NCI-H1436 (cell line): Measurements from ENCODE around the gene PRRC2B.
A peak's percentile ranks its signal among the peaks of the same experiment; 100 is the strongest.
"Not testable (repeated sequence)": the region's sequence is repeated elsewhere in the genome, so short reads cannot be mapped to it uniquely, and the experiment has no call there.

Source experiments
- DNase-seq: peaks from one replicate; lab custom pipeline; 2025; lab: John Stamatoyannopoulos, UW

Gene PRRC2B

DNA sequence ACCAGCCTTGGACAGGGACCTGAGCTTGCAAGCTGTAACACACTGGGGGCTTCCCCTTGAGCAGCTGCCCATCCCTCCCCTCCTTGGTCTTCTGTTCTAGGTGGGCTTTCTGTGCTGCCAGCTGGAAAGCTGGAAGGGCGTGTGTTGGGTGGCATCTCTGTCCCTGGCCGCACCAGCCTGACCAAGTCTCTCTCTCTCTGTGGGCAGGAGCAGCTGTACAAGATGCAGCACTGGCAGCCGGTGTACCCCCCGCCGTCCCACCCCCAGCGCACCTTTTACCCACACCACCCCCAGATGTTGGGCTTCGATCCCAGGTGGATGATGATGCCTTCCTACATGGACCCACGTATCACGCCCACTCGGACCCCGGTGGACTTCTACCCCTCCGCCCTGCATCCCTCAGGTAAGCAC lies 76.7 kb downstream of the PRRC2B start:
- no peak for DNase-seq

DNA sequence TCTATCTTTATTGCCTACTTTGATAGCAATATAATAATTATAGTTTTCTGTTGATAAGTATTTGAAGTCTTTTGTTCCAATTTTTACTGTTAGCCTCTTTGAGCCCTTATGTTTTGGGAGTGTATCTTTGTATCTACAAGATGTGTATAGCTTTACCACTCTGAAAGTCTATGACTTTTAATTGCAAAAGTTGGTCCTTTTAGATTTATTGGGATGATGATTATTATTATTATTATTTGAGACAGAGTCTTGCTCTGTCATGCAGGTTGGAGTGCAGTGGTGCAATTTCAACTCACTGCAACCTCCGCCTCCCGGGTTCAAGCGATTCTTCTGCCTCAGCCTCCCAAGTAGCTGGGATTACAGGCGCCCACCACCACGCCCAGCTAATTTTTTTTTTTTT lies 78.2 kb downstream of the PRRC2B start:
- DNase-seq, result not testable (repeated sequence)

DNA sequence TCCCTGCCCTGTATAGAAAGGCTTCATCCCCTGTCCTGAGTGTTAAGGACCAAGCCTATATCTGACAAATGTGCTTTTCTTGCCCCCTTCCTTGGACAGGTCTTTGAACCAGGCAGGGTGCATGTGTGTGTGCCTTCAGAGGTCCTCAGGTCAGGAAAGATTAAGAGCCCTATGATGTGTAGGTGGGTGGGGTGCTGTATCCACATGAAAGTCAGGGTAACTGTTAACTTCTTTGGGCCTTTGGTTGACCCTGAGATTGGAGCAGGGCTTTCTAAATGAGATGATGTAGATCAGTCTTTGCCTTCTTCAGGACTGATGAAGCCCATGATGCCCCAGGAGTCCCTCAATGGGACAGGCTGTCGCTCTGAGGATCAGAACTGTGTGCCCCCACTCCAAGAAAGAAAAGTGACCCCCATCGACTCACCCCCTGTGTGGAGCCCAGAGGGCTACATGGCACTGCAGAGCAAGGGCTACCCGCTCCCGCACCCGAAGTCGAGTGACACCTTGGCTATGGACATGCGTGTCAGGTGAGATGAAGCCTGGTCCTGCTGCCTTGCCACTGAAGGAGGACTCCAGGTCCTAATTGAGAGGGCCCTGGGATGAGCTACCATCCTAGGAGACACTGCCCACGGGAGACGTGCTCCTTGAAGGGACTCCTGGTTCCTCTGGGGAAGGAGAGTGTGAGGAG lies 79.5 kb downstream of the PRRC2B start:
- DNase-seq, result no peak

DNA sequence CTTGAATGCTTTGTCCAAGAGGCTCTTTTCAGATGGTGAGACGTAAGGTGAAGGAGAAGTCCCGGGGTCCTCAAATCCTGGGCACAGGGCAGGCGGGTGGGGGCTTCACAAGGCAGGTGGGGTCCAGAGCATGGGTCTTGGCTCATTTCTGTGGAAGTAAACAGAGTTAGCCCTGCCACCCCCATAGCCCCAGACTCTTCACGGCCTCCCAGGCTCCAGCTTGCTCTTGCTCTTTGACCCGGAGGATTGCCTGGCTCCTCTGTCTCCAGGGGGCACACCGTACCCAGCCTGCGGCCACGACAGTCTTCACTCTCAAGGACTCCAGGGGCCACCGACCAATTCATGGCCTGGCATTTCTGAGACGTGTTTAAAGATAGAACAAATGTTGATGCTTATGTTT lies 80.0 kb downstream of the PRRC2B start:
- DNase-seq, result no peak

DNA sequence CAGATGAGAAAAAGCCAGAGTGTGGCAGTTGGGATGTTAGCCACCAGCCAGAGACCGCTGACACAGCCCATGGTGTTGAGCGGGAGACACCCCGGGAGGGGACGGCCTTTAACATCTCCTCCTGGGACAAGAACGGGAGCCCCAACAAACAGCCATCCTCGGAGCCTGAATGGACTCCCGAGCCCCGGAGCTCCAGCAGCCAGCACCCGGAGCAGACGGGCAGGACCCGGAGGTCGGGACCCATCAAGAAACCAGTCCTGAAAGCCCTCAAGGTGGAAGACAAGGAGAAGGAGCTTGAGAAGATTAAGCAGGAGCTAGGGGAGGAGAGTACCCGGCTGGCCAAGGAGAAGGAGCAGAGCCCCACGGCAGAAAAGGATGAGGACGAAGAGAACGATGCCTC lies 80.8 kb downstream of the PRRC2B start:
- DNase-seq, result no peak

DNA sequence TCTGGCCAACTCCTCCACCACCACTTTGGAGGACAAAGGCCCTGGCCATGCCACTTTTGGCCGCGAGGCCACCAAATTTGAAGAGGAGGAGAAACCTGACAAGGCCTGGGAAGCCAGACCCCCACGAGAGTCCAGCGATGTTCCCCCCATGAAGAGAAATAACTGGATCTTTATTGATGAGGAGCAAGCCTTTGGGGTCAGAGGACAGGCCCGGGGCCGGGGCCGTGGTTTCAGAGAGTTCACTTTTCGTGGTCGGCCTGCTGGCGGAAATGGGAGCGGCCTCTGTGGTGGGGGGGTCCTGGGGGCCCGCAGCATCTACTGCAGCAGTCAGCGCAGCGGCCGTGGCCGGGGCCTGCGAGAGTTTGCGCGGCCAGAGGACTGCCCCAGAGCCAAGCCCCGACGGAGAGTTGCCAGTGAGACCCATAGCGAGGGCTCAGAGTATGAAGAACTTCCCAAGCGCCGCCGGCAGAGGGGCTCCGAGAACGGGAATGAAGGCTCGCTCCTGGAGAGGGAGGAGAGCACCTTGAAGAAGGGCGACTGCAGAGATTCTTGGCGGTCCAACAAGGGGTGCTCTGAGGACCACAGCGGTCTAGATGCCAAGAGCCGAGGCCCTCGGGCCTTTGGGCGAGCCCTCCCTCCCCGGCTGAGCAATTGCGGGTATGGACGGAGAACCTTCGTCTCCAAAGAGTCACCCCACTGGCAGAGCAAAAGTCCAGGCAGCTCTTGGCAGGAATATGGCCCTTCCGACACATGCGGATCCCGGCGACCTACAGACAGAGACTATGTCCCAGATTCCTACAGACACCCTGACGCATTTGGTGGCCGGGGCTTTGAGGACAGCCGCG lies 81.4 kb downstream of the PRRC2B start:
- DNase-seq, result no peak

DNA sequence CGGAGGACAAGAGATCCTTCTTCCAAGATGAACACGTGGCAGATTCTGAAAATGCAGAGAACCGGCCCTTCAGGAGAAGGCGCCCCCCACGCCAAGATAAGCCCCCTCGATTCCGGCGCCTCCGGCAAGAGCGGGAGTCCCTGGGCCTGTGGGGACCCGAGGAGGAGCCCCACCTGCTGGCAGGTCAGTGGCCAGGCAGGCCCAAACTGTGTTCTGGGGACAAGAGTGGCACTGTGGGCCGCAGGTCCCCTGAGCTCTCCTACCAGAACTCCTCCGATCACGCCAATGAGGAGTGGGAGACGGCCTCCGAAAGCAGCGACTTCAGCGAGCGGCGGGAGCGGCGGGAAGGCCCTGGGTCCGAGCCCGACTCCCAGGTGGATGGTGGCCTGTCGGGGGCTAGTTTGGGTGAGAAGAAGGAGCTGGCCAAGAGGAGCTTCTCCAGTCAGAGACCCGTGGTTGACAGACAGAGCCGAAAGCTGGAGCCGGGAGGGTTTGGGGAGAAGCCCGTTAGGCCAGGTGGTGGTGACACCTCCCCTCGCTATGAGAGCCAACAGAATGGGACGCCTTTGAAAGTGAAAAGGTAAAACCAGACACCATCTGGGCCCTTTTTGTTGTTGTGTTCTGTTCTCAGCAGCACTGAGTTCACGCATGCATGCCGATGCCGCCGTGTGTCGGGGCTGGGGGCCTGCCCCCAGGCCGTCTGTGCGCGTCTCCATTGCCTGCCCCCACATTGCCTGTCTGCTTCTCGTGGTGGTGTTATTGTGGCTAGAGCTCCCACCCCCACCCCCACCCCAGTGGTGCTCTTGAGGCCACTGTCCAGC lies 82.3 kb downstream of the PRRC2B start:
- DNase-seq, result no peak

DNA sequence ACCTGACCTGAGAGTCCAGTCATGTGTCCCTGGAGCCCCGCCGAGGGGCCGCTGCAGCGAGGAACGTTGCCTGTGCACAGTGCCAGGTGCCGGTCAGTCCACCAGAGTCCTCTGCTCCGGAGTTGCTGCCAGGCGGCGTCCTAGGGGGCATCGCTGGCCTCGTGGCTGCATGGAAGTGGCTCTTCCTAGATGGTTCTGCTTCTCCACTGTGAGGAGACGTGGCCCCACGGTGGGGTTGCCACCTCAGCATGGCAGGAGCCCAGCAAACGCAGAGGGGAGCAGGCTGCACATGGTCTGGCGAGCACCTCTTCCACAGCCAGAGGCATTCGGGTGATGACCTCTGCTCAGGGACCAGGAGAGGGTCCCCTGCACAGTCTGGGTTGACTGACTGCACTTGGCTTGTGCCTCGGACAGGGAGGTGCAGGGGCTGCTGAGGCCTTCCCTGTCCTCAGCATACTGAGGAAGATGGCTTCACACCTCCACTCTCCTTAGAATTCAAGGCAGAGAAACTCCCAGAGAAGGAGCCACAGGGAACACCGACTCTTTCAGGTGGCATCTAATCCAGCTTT lies 83.0 kb downstream of the PRRC2B start:
- DNase-seq, result no peak

DNA sequence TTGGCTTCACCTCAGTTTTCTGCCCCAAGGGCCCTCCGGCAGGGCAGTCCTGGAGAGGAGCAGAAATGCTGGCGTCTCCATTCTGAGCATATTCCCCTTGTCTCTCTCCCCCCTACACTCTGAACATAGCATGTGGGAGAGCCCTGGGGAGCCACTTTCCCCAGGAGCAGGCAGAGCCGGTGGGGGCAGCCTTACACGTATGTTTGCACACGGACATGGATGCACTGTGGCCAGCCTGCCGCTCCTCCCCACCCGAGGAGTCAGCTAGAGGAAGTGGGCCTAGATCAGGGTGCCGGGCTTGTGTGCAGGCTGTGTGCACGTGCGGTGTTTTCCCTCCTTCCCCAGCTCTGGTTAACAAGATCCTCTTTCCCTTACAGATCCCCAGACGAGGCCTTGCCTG lies 83.5 kb downstream of the PRRC2B start:
- no peak for DNase-seq

DNA sequence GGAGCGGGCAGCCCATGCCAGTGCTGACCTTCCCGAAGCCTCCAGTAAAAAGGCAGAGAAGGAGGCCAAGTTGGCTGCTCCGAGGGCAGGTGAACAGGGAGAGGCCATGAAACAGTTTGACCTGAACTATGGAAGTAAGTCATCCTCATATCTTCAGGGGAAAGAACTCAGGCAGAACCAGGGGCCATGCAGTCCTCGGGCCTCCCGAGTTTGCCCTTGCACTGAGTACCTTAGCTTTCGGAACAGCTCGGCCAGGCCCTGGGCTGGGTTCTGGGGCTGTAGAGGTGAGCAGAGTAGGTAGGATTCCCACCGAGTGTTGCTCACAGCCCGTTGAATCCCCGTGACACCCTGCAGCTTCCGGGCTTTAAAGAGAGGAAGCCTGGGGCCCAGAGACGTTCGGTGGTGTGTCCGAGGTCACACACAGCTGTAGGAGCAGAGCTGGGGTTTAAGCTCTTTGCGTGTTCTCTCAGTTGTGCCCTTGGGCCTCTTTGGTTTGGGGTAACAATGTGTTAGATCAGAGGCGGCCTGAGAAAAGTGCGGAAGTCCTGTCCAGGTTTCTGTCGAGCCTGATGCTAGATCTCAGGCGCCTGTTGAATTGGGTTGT lies 84.0 kb downstream of the PRRC2B start:
- DNase-seq, result no peak

DNA sequence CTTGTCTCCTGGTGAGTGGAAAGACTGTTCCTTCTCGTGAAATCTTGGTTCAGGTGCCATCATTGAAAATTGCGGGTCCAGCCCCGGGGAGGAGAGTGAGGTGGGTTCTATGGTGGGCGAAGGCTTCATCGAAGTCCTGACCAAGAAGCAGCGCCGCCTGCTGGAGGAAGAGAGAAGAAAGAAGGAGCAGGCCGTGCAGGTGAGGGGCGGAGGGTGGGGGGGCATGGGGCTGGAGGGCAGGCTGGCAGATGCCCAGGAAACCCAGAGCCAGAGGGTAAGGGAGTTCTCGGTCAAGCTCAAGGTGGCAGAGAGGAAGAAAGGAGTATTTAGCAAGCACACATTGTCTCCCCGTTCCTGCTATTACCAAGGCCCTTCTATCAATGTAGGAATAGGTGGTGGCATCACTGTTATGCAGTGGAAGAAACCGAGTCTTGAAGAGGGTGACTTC lies 84.6 kb downstream of the PRRC2B start:
- peak; percentile 28 for DNase-seq

DNA sequence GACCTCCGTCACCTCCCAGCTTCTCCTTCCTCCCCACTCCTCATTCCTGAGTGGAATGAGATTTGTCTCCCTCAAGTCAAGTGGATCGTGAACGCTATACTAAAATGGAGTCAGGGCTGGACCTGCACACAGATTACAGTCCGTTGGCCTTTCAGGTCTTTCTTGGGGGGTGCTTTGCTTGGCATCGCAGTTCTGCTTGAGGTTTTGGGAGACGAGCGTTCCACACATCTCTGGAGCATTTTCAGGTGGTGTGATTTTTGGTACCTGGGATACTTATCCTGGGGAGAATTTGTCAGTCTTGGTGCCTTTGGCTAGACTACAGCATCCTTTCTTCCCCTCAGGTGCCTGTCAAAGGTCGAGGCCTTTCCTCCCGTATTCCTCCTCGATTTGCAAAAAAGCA lies 85.0 kb downstream of the PRRC2B start:
- DNase-seq, result no peak

DNA sequence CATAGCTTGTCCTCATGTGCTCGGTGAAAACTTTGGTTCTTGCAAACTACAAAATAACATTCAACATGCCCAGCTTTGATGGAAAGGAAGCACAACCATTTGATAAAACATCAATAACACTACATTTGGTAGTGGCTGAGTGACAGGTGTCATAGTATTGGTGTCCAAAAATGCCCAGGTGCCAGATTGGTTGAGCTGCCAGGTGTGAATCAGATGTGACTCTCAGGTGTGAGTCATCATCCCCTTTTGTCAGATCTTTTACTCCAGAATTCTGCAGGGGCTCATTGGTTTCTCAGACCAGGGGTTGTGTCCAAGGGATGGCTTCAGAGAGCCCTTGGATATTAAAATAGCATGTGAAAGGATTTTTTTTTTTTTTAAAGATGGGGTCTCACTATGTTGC lies 86.4 kb downstream of the PRRC2B start:
- DNase-seq, result no peak

DNA sequence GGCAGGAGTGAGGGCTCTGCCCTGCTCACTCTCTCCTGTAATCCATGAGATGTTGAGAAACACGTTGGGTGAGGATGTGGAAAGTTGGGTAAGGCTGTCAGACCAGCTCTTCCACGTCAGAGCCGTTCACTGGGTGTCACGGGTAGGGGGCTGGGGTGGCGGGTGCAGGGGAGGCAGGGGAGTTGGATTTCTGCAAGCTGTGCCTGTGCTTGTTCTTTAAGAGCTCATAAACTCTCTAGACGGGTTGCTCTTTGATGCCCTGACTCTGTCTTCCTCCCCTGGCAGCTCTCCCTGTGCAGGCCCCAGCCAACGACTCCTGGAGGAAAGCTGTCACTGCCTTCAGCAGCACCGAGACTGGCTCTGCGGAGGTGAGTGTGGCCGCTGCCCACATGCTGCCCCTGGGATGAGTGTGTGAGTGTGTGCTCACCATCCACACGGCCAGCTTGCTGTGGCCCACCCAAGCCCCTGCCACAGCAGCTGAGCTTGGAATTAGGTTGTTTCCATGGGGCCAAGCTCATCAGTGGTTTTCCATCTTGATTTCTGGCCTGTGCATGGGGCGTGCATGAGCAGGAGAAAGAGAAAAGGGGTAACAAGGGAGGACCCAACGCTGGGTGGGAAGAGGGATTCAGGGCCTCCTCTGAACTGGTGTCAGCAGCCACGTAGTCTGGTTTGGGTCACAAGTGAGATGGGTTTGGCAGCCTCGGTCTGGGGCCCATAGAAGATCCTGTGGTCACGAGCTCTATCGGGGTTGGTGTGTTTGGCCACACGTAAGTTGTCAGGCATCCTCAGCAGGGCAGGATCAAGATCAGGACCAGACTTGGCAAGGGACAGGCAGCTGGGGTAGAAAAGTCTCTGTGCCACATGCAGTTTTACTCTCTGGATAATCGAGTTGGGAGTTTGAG lies 87.8 kb downstream of the PRRC2B start:
- no peak for DNase-seq

DNA sequence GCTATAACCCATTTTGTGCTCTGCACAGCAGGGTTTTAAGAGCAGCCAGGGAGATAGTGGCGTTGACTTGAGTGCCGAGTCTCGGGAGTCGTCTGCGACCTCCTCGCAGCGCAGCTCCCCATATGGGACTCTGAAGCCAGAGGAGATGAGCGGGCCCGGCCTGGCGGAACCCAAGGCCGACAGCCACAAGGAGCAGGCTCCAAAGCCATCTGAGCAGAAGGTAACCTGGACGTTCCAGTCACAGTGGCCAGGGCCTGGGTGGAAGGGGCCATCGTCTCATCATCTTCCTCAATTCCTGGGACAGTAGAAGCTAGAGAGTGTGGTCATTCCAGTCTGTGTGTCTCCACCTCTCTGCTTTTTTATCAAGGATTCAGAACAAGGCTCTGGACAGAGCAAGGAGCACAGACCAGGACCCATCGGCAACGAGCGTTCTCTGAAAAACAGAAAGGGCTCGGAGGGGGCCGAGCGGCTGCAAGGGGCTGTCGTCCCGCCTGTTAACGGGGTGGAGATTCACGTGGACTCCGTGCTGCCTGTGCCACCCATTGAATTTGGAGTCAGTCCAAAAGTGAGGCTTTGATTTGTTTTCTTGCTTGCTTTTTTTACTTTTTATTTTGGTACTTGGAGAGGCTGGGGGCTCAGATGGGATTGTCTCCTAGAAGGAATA lies 88.6 kb downstream of the PRRC2B start:
- DNase-seq, result no peak

DNA sequence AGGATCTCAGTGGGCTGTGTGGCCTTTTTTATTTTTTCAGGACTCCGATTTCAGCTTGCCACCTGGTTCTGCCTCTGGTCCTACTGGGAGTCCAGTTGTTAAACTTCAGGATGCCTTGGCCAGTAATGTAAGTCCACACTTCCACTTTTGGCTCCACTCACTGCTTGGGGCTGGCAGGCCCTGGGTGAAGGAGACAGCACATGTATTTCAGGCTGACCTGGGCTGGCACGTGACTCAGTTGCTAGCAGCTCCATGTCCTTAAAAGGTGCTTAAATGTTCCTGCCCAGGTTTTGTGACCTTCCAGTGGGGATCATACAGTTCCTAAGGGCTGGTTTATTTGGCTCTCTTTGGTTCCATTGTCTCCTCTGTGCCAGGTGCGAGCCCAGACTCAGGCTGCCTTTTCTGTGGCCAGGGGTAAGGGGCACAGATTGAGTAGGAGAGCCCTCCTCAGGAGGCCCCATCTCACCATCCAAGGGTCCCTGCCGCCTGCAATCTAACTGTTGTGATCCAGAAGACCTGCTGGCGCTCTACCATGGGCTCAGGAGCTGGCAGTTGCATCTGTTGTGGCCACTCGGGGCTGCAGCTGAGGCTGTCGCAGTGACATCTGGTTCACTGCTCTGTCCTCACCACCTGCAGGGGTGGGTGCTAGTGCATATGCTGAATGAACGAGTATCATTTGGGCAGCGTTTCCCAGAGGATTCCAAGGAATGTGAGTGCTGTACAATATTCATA lies 89.6 kb downstream of the PRRC2B start:
- DNase-seq, result no peak

DNA sequence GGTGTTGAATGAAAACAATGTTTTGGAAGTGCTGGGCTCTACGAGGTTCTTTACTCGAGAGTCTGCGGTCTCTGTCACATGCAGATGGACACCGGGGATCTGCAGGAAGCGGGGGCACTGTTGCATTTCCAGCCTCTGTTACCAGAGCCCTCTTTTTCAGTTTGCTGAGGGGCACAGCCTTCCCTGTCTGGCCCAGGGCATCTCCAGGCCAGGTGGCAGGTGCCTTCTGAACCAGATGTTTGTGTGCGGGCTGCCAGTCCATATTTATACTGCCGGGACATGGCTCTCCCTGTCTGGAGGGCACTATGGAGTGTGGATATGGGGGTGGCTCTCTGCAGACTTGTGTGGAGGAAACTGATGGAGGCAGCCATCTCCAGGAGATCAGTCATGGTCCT lies 90.2 kb downstream of the PRRC2B start:
- DNase-seq, result no peak

DNA sequence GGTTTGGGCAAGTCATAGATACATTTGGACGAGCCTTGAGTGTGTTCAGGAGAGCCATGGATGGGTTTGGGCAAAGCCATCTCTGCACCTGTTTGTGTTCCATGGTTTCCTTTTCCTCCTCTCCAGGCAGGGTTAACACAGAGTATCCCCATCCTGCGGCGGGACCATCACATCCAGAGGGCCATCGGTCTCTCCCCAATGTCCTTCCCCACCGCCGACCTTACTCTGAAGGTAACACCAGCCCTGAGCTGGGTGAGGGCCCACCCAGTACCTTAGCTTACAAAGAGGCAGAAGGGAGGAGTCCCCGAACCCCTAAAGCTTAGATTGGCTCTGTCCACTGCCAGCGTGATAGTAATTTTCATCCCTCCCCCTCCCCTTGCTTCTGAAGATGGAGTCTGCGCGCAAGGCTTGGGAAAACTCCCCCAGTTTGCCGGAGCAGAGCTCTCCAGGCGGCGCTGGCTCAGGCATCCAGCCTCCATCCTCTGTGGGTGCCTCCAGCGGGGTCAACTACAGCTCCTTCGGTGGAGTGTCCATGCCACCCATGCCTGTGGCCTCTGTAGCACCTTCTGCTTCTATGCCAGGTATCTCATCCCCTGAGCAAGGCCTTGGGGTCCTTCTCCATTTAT lies 90.8 kb downstream of the PRRC2B start:
- DNase-seq, result no peak

DNA sequence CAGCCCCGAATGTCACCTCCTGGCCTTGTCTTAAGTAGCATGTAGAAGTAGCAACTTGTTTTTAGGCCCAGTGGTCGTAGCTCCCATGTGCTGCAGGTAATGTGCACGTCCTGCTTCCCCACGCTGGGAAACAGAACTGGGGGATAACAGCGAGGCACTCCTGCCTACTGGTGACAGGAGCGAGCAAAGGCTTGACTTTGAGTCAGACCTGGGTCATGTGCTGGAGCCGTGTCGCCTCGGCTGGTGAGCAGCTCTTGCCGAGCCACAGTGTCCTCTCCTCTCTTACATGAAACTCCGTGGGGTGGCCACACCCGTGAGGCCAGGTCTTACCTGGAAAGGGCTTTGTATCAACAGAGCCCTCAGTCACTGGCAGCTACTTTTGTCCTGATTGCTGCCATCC lies 91.3 kb downstream of the PRRC2B start:
- DNase-seq, result no peak
